DND-41 (cell line): Measurements from ENCODE around the gene TNFRSF19.

Source experiments
- ATAC-seq: fragments of 200-7000 bp; cut with Tn5 transposase; 3 replicates; pipeline ENCODE4 v1.9.1; 2021; ENCODE audit warnings: low read depth; ENCODE audit not compliant: insufficient read depth
- DNase-seq: peaks from one replicate; pipeline ENCODE4 v3.0.0-alpha.2; 2020
- H2AFZ ChIP-seq: 2 replicates; pipeline ENCODE4 v1.6.0; 2012; ENCODE audit warnings: low read depth, low read length
- H3K27ac ChIP-seq: 2 replicates; pipeline ENCODE4 v1.5.1; 2012; ENCODE audit warnings: low read length, inconsistent platforms
- H3K27me3 ChIP-seq: fragments of 200-600 bp; sonication (generic); 2 replicates; pipeline ENCODE4 v1.6.0; 2012; ENCODE audit warnings: low read length, mild to moderate bottlenecking, inconsistent platforms; ENCODE audit not compliant: insufficient read depth, poor library complexity
- H3K36me3 ChIP-seq: 2 replicates; pipeline ENCODE4 v1.5.1; 2012; ENCODE audit warnings: low read length, inconsistent platforms; ENCODE audit not compliant: insufficient read depth
- H3K4me1 ChIP-seq: 2 replicates; pipeline ENCODE4 v1.5.1; 2012; ENCODE audit warnings: mild to moderate bottlenecking, low read length; ENCODE audit not compliant: insufficient read depth
- H3K4me2 ChIP-seq: 2 replicates; pipeline ENCODE4 v1.6.0; 2012; ENCODE audit warnings: mild to moderate bottlenecking, moderate library complexity, low read length, inconsistent platforms; ENCODE audit not compliant: insufficient read depth
- H3K4me3 ChIP-seq, 2 experiments: fragments of 200-600 bp in 1 of 2; shearing (Covaris generic) in 1 of 2; 2 replicates each; pipeline ENCODE4 v1.5.1; 2012 to 2016; ENCODE audit warnings: inconsistent platforms in 2 of 2, low read length in 2 of 2, mild to moderate bottlenecking in 2 of 2, low read depth in 1 of 2, moderate library complexity in 1 of 2
- H3K79me2 ChIP-seq: 2 replicates; pipeline ENCODE4 v1.6.0; 2012; ENCODE audit warnings: low read length, inconsistent platforms; ENCODE audit not compliant: insufficient read depth
- H3K9ac ChIP-seq: 2 replicates; pipeline ENCODE4 v1.6.0; 2012; ENCODE audit warnings: low read depth, mild to moderate bottlenecking, inconsistent platforms, low read length, moderate library complexity
- H3K9me3 ChIP-seq: 2 replicates; pipeline ENCODE4 v1.5.1; 2012; ENCODE audit warnings: low read length, moderate library complexity, mild to moderate bottlenecking, inconsistent platforms; ENCODE audit not compliant: insufficient read depth, severe bottlenecking
- H4K20me1 ChIP-seq: 2 replicates; pipeline ENCODE4 v1.6.0; 2012; ENCODE audit warnings: low read length; ENCODE audit not compliant: insufficient read depth
- EZH2 ChIP-seq: IDR thresholded peaks from 3 replicates; pipeline ENCODE4 v1.6.1; 2012; ENCODE audit warnings: borderline replicate concordance, low read depth, mild to moderate bottlenecking, moderate library complexity, low read length, inconsistent platforms; ENCODE audit not compliant: severe bottlenecking
- TF ChIP-seq, protein P1 (sequence below): IDR thresholded peaks from 2 replicates; pipeline ENCODE4 v1.5.1; 2012; ENCODE audit warnings: borderline replicate concordance, low read length, moderate library complexity, mild to moderate bottlenecking; ENCODE audit not compliant: poor library complexity, severe bottlenecking; ENCODE audit errors: extremely low read depth

The TNFRSF19 gene

DNA sequence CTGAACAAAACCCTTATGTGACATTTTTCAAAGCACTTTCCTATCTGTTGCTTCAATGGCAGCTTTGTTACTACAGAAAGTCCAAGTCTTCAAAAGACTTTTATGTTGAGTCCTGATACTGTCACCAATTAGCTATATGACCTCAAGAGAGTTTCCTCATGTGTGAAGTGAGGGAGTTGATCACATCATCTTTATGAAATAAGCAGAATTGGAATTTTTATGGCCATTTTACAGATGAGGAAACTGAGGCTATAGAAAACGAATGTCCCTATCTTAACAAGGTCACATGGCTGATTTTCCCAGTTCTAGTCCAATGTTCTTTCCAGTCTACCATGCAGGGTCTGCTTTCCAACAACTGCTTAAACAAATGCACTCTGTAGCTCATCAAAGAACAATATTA is 2.6 kb downstream of the TNFRSF19 start:
- H3K27me3 ChIP-seq = peaks cover 24% of the 10 kb centered on the region
- no peaks in the 10 kb centered on the region for H3K4me1 ChIP-seq
- no peaks in the 10 kb centered on the region for H4K20me1 ChIP-seq
- no peak overlapping the region for H3K4me3 ChIP-seq
- no peak overlapping the region for H3K9ac ChIP-seq
- H2AFZ ChIP-seq = no peak overlapping the region
- ATAC-seq = no peak
- TF ChIP-seq EZH2 = no peak
- TF ChIP-seq, protein P1, sequence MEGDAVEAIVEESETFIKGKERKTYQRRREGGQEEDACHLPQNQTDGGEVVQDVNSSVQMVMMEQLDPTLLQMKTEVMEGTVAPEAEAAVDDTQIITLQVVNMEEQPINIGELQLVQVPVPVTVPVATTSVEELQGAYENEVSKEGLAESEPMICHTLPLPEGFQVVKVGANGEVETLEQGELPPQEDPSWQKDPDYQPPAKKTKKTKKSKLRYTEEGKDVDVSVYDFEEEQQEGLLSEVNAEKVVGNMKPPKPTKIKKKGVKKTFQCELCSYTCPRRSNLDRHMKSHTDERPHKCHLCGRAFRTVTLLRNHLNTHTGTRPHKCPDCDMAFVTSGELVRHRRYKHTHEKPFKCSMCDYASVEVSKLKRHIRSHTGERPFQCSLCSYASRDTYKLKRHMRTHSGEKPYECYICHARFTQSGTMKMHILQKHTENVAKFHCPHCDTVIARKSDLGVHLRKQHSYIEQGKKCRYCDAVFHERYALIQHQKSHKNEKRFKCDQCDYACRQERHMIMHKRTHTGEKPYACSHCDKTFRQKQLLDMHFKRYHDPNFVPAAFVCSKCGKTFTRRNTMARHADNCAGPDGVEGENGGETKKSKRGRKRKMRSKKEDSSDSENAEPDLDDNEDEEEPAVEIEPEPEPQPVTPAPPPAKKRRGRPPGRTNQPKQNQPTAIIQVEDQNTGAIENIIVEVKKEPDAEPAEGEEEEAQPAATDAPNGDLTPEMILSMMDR = no peak
- no peaks in the 10 kb centered on the region for H3K79me2 ChIP-seq
- no peaks in the 10 kb centered on the region for H3K36me3 ChIP-seq
- H3K9me3 ChIP-seq = no peaks in the 10 kb centered on the region
- no peak overlapping the region for H3K27ac ChIP-seq
- no peak for DNase-seq
- H3K4me2 ChIP-seq = no peak overlapping the region

- no peak for DNase-seq
- peaks cover 24% of the 10 kb centered on the region for H3K27me3 ChIP-seq
- H2AFZ ChIP-seq = no peak overlapping the region
- TF ChIP-seq, protein P1 = no peak
- TF ChIP-seq EZH2 = no peak
- H4K20me1 ChIP-seq = no peaks in the 10 kb centered on the region
- no peak overlapping the region for H3K9ac ChIP-seq
- ATAC-seq = no peak
- no peaks in the 10 kb centered on the region for H3K4me1 ChIP-seq
- H3K36me3 ChIP-seq = no peaks in the 10 kb centered on the region
- H3K9me3 ChIP-seq = no peaks in the 10 kb centered on the region
- no peak overlapping the region for H3K4me3 ChIP-seq
- H3K4me2 ChIP-seq = no peak overlapping the region
- H3K27ac ChIP-seq = no peak overlapping the region
- no peaks in the 10 kb centered on the region for H3K79me2 ChIP-seq
These were observed 4.4 kb downstream of the TNFRSF19 start for GRCh38 chr13:23574421-23575145.

DNA sequence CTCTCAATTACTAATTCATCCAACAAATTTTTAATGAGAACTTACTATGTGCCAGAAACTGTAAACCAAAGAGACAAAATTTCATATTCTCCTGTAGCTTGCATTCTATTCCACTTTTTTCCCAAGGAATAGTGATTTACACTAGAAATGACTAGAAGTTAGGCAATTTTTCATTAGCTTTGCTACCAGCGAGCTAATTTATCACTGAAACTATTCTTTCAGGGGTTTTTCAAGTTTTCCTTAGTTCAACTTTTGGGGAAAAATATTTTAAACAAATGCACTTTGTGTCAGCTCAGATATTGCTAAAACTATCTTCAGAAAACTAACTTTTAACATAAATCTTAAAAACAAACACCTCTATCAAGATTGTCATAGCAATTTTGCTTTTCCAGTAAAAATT is 5.4 kb downstream of the TNFRSF19 start:
- Histone ChIP-seq H3K9ac (no peak overlapping the region), H3K79me2 (no peaks in the 10 kb centered on the region), H3K27me3 (peaks cover 16% of the 10 kb centered on the region), H3K36me3 (no peaks in the 10 kb centered on the region), H3K4me3 (no peak overlapping the region), H4K20me1 (no peaks in the 10 kb centered on the region), H3K4me2 (no peak overlapping the region), H2AFZ (no peak overlapping the region), H3K27ac (no peak overlapping the region), H3K9me3 (no peaks in the 10 kb centered on the region), H3K4me1 (no peaks in the 10 kb centered on the region)
- TF ChIP-seq, protein P1 = no peak
- no peak for TF ChIP-seq EZH2
- ATAC-seq (no peak), DNase-seq (no peak)
